CD14-positive monocyte (primary cell): Measurements from ENCODE around the gene C4B. TPM values are rescaled to one million over a fixed set of nuclear protein-coding genes. Genes with fewer than 3 reads are reported as not detected.
A peak's percentile ranks its signal among the peaks of the same experiment; 100 is the strongest.

Source experiments
- DNase-seq, 3 donors: peaks; one replicate each; pipeline ENCODE4 v3.0.0-alpha.2; 2011 to 2022
- H2AFZ ChIP-seq: 2 replicates; pipeline ENCODE4 v1.6.0; 2012; ENCODE audit warnings: mild to moderate bottlenecking, low read depth, low read length, inconsistent platforms; ENCODE audit not compliant: insufficient read depth, poor library complexity, severe bottlenecking
- H3K27ac ChIP-seq, 2 donors: 1 replicate in 1 of 2; 2 replicates in 1 of 2; pipeline ENCODE4 v1.5.1; 2012 to 2013; ENCODE audit warnings: low read length in 2 of 2, control low read depth in 1 of 2, inconsistent platforms in 1 of 2, low read depth in 1 of 2, mild to moderate bottlenecking in 1 of 2
- H3K27me3 ChIP-seq, 2 donors: one replicate each; pipeline versions ENCODE4 v1.6.0 to v1.6.1; 2011 to 2013; ENCODE audit warnings: low read length in 2 of 2; ENCODE audit not compliant: control insufficient read depth in 2 of 2, insufficient read depth in 2 of 2
- H3K36me3 ChIP-seq, 2 donors: replicated peaks in 1 of 2; 1 replicate in 1 of 2; 2 replicates in 1 of 2; pipeline versions ENCODE4 v1.5.1 to v1.6.1; 2012 to 2013; ENCODE audit warnings: low read length in 2 of 2, control low read depth in 1 of 2, inconsistent platforms in 1 of 2, mild to moderate bottlenecking in 1 of 2; ENCODE audit not compliant: insufficient read depth in 2 of 2, control insufficient read depth in 1 of 2
- H3K4me1 ChIP-seq, 2 donors: 1 replicate in 1 of 2; 2 replicates in 1 of 2; pipeline versions ENCODE4 v1.5.1 to v1.6.1; 2012 to 2013; ENCODE audit warnings: low read length in 2 of 2, control low read depth in 1 of 2, inconsistent platforms in 1 of 2, mild to moderate bottlenecking in 1 of 2, moderate library complexity in 1 of 2; ENCODE audit not compliant: insufficient read depth in 2 of 2, control insufficient read depth in 1 of 2
- H3K4me2 ChIP-seq: replicated peaks from 2 replicates; pipeline ENCODE3; 2012; ENCODE audit warnings: low read length, moderate library complexity, mild to moderate bottlenecking; ENCODE audit not compliant: poor library complexity, severe bottlenecking; ENCODE audit errors: extremely low read depth
- H3K4me3 ChIP-seq, 3 experiments: fragments of 200-600 bp in 1 of 3; sonication (generic) in 1 of 3; replicated peaks in 1 of 3; 1 replicate in 2 of 3; 2 replicates in 1 of 3; pipeline ENCODE4 v1.5.1; 2011 to 2013; ENCODE audit warnings: low read length in 3 of 3, mild to moderate bottlenecking in 3 of 3, control low read depth in 2 of 3, low read depth in 2 of 3, inconsistent platforms in 1 of 3, moderate library complexity in 1 of 3
- H3K79me2 ChIP-seq: 2 replicates; pipeline ENCODE4 v1.6.0; 2012; ENCODE audit warnings: mild to moderate bottlenecking, control low read depth, inconsistent platforms, low read length, moderate library complexity; ENCODE audit not compliant: insufficient read depth
- H3K9ac ChIP-seq: 2 replicates; pipeline ENCODE4 v1.6.0; 2017; ENCODE audit warnings: low read length, mild to moderate bottlenecking; ENCODE audit not compliant: insufficient read depth, poor library complexity, severe bottlenecking
- H3K9me3 ChIP-seq, 2 donors: replicated peaks in 1 of 2; 1 replicate in 1 of 2; 2 replicates in 1 of 2; pipeline versions ENCODE4 v1.5.1 to v1.6.1; 2012 to 2013; ENCODE audit warnings: low read length in 2 of 2, control low read depth in 1 of 2; ENCODE audit not compliant: control insufficient read depth in 1 of 2, insufficient read depth in 1 of 2
- H4K20me1 ChIP-seq: 2 replicates; pipeline ENCODE4 v1.6.0; 2012; ENCODE audit warnings: mild to moderate bottlenecking, low read length, control low read depth, moderate library complexity; ENCODE audit not compliant: insufficient read depth
- H3K27ac Mint-ChIP-seq, 7 donors: one replicate each; pipeline ENCODE4 v1.8.0; 2020; ENCODE audit warnings: mild to moderate bottlenecking in 7 of 7, mixed read lengths in 7 of 7, moderate library complexity in 6 of 7, inconsistent platforms in 2 of 7
- H3K27me3 Mint-ChIP-seq, 3 donors: one replicate each; pipeline ENCODE4 v1.8.0; 2021 to 2022; ENCODE audit warnings: low read depth in 3 of 3, mild to moderate bottlenecking in 3 of 3, mixed read lengths in 3 of 3, moderate library complexity in 3 of 3, inconsistent platforms in 1 of 3
- H3K36me3 Mint-ChIP-seq, 2 donors: one replicate each; pipeline ENCODE4 v1.8.0; 2020; ENCODE audit warnings: mixed read lengths in 2 of 2, inconsistent platforms in 1 of 2, mild to moderate bottlenecking in 1 of 2
- H3K4me1 Mint-ChIP-seq: one replicate; pipeline ENCODE4 v1.8.0; 2020; ENCODE audit warnings: mild to moderate bottlenecking, mixed read lengths
- H3K4me3 Mint-ChIP-seq, 2 donors: one replicate each; pipeline ENCODE4 v1.8.0; 2020; ENCODE audit warnings: mild to moderate bottlenecking in 2 of 2, mixed read lengths in 2 of 2, moderate library complexity in 1 of 2
- H3K9me3 Mint-ChIP-seq, 7 donors: one replicate each; pipeline ENCODE4 v1.8.0; 2020 to 2022; ENCODE audit warnings: mixed read lengths in 7 of 7, mild to moderate bottlenecking in 6 of 7, moderate library complexity in 6 of 7, inconsistent platforms in 2 of 7
- CTCF ChIP-seq: fragments of 200-600 bp; IDR thresholded peaks from one replicate; pipeline ENCODE4 v1.8.0; 2022; ENCODE audit warnings: antibody characterized with exemption, mild to moderate bottlenecking
- WGBS: methylation state at CpG from one replicate; pipeline ENCODE4 v1.1.5; 2013; ENCODE audit warnings: missing lambda C conversion rate; ENCODE audit not compliant: insufficient coverage; 5-methylcytosine and 5-hydroxymethylcytosine counted together
- intact Hi-C, 2 donors: fragments of 100-400 bp; cut with micrococcal nuclease; formaldehyde crosslinking; loops; one replicate each; pipeline versions ENCODE4 v1.15.0 to v1.15.1; 2023
- polyA plus RNA-seq, 3 donors: library from polyadenylated mRNA; depleted of rRNA in 1 of 3; unstranded in 2 of 3; stranded (reverse) in 1 of 3; fragments of 300-500 nt in 2 of 3; fragments of >200 nt in 1 of 3; fragmentation: Illumina TruSeq in 2 of 3; gene quantifications; 1 replicate in 2 of 3; 2 replicates in 1 of 3; pipeline ENCODE4 v1.2.3, GENCODE V29; 2012 to 2021

Gene C4B
- polyA plus RNA-seq, 3 donors, result 0.18 to 11.6 TPM; not detected in 1

DNA sequence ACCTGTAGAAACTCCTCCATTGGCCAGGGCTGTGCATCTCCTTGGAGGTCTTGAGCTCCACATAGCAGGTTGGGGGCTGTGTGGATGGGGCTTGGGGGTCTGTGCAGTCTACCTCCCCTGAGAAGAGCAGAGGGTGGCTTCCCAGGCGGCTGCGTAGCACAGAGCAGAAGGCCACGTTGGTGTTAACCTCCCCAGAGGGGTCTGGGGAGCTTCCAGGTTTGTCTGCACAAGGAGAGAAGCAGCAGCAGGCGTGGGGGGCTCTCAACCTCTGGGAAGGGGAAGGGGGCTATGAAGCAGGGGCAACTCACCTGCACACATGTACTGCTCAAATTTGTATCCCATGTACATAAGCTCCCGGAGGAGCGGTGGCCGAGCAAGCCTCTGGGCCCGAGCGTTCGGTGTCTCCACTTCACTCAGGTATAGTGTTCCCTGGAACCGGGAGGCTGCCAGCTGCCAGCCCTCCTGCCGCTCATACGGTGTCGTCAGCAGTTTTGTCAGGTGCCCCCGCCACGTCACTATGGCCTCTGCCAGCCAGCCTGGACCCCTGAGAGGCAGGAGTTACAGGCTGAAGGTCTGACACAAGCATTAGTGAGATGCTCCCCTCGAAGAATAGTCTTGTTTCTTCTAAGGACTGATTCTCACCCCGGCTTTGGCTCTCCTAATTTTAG, 43.9 kb upstream of the C4B start:
- peaks cover 43 to 50% of the 10 kb centered on the region in 2 donors for H3K36me3 ChIP-seq

More for the DNA sequence above, 43.9 kb upstream of the C4B start:
- H3K4me3 ChIP-seq, result peak overlapping the region in 1 of 3 experiments; percentile 85
- peaks cover 0 to 2% (median 0%) of the 10 kb centered on the region in 3 donors for H3K27me3 Mint-ChIP-seq
- H3K9me3 Mint-ChIP-seq, result peaks cover 0 to 4% (median 0%) of the 10 kb centered on the region in 7 donors
- peak in 1 of 3 donors; percentile 11 for DNase-seq
- H3K27ac Mint-ChIP-seq, result peak overlapping the region; percentile 99 to 100 (median 100)
- TF ChIP-seq CTCF, result no peak
- H3K4me1 ChIP-seq, result peaks cover 20 to 26% of the 10 kb centered on the region in 2 donors
- H3K27me3 ChIP-seq, result no peaks in the 10 kb centered on the region
- no peaks in the 10 kb centered on the region for H3K9me3 ChIP-seq
- peak overlapping the region; percentile 91 for H3K9ac ChIP-seq
- 94% methylated on average over 15 of the region's 18 CpGs for WGBS
- no peaks in the 10 kb centered on the region for H4K20me1 ChIP-seq
- intact Hi-C loops, result no loop called here
- H3K4me2 ChIP-seq, result peak overlapping the region; percentile 96
- peak overlapping the region; percentile 90 for H2AFZ ChIP-seq
- H3K36me3 Mint-ChIP-seq, result peaks cover 48 to 60% of the 10 kb centered on the region in 2 donors
- peak overlapping the region in 1 of 2 donors; percentile 92 for H3K4me3 Mint-ChIP-seq
- H3K27ac ChIP-seq, result peak overlapping the region; percentile 88 to 99
- H3K79me2 ChIP-seq, result peaks cover 26% of the 10 kb centered on the region
- peaks cover 29% of the 10 kb centered on the region for H3K4me1 Mint-ChIP-seq
